ENCODE data around the gene AVP. TPM values are rescaled to one million over a fixed set of nuclear protein-coding genes. Genes with fewer than 3 reads are reported as not detected.

The AVP gene
- total and polyA plus RNA-seq, 7 experiments from 2014 or later = 0.89 TPM; not detected in 6

Other genes starting within 250 kb of the AVP start
- 100 to 1,000 TPM in 1 of 5 experiments, 10 to 100 TPM in 4; 27.8 to 105 (median 72.5) TPM for gene PCED1A, start 244.1 kb downstream of the AVP start, total RNA-seq
- gene PCED1A, start 244.1 kb downstream of the AVP start, polyA plus RNA-seq = 10 to 100 TPM; 23.6 to 27.3 TPM
- gene VPS16, start 244.0 kb downstream of the AVP start, total RNA-seq = 10 to 100 TPM; 45.5 to 62.4 (median 56.1) TPM
- 10 to 100 TPM; 25.0 to 43.3 TPM for gene VPS16, start 244.0 kb downstream of the AVP start, polyA plus RNA-seq
- gene PTPRA, start 211.2 kb downstream of the AVP start, total RNA-seq = 10 to 100 TPM; 68.0 to 86.6 (median 81.2) TPM
- gene PTPRA, start 211.2 kb downstream of the AVP start, polyA plus RNA-seq = 10 to 100 TPM; 27.5 to 41.7 TPM
- 1 to 10 TPM in 4 of 5 experiments, under 1 TPM in 1; 0.88 to 2.9 (median 1.4) TPM for gene GNRH2, start 41.1 kb downstream of the AVP start, total RNA-seq
- not detected for gene GNRH2, start 41.1 kb downstream of the AVP start, polyA plus RNA-seq
- 10 to 100 TPM; 22.2 to 41.6 (median 29.5) TPM for gene MRPS26, start 38.7 kb downstream of the AVP start, total RNA-seq
- gene MRPS26, start 38.7 kb downstream of the AVP start, polyA plus RNA-seq = 10 to 100 TPM; 71.6 to 94.2 TPM
- 1 to 10 TPM in 2 of 5 experiments, not detected in 3; 1.8 to 2.3 TPM for gene OXT, start 13.1 kb downstream of the AVP start, total RNA-seq
- gene OXT, start 13.1 kb downstream of the AVP start, polyA plus RNA-seq = 1 to 10 TPM; 1.2 to 1.4 TPM
- 10 to 100 TPM; 24.5 to 41.9 (median 30.6) TPM for gene FASTKD5, start 75.1 kb upstream of the AVP start, total RNA-seq
- 10 to 100 TPM; 21.2 to 26.3 TPM for gene FASTKD5, start 75.1 kb upstream of the AVP start, polyA plus RNA-seq
- 10 to 100 TPM in 2 of 5 experiments, 1 to 10 TPM in 3; 8.3 to 13.8 (median 9.5) TPM for gene UBOX5, start 75.1 kb upstream of the AVP start, total RNA-seq
- 1 to 10 TPM; 5.8 to 8.7 TPM for gene UBOX5, start 75.1 kb upstream of the AVP start, polyA plus RNA-seq
- 10 to 100 TPM in 4 of 5 experiments, under 1 TPM in 1; 0.73 to 34.6 (median 22.0) TPM for gene LZTS3, start 88.8 kb upstream of the AVP start, total RNA-seq
- gene LZTS3, start 88.8 kb upstream of the AVP start, polyA plus RNA-seq = 1 to 10 TPM; 4.4 to 4.8 TPM
- 10 to 100 TPM; 39.4 to 60.3 (median 46.6) TPM for gene DDRGK1, start 120.0 kb upstream of the AVP start, total RNA-seq
- gene DDRGK1, start 120.0 kb upstream of the AVP start, polyA plus RNA-seq = 10 to 100 TPM; 40.6 to 58.0 TPM
- gene ITPA, start 124.8 kb upstream of the AVP start, total RNA-seq = 10 to 100 TPM; 37.7 to 71.2 (median 43.5) TPM
- 10 to 100 TPM; 50.1 to 62.3 TPM for gene ITPA, start 124.8 kb upstream of the AVP start, polyA plus RNA-seq
- 1 to 10 TPM in 2 of 5 experiments, under 1 TPM in 2, not detected in 1; 0.19 to 1.5 (median 0.93) TPM for gene SLC4A11, start 154.5 kb upstream of the AVP start, total RNA-seq
- not detected for gene SLC4A11, start 154.5 kb upstream of the AVP start, polyA plus RNA-seq